Measurements from ENCODE around the gene ALDH1L1.

Gene ALDH1L1

DNA sequence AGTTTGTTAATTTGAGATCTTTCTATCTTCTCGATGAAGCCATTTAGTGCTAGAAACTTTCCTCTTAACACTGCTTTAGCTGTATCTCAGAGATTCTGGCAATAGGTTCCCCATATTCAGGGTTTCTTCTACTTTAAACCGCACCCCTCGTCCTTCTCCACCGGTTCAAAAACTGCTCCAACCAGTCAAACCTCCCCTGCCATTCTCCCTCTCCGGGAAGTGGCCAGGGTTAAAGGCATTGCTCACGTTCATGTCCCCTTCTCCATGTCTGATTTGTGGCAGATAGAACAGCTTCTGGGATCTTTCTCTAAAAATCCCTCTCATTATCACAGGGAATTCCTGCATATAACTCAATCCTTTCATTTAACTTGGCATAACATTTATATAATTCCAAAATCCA is 14.4 kb downstream of the ALDH1L1 start:
- TF ChIP-seq FOXM1 (IDR thresholded peaks at IDR 0.05; ENCODE audit: borderline replicate concordance) (no peak), SUZ12 (IDR thresholded peaks at IDR 0.05) (no peak), CTBP1 (IDR thresholded peaks at IDR 0.05; ENCODE audit: borderline replicate concordance) (no peak), FOXA1 (IDR thresholded peaks at IDR 0.05) (no peak), ZNF384 (IDR thresholded peaks at IDR 0.05) (no peak), TARDBP (IDR thresholded peaks at IDR 0.05) (no peak), FOXK2 (IDR thresholded peaks at IDR 0.05) (no peak), L3MBTL2 (conservative IDR thresholded peaks at IDR 0.05) (no peak), ELF4 (IDR thresholded peaks at IDR 0.05) (no peak), SP1 (IDR thresholded peaks at IDR 0.05) (no peak), ARNT (IDR thresholded peaks at IDR 0.05) (no peak), BHLHE40 (IDR thresholded peaks at IDR 0.05; ENCODE audit: borderline replicate concordance) (no peak), HDGF (IDR thresholded peaks at IDR 0.05; ENCODE audit: borderline replicate concordance) (no peak), NFRKB (IDR thresholded peaks at IDR 0.05) (no peak), LEF1 (IDR thresholded peaks at IDR 0.05; ENCODE audit: borderline replicate concordance) (no peak)
- TF ChIP-seq, protein P1, sequence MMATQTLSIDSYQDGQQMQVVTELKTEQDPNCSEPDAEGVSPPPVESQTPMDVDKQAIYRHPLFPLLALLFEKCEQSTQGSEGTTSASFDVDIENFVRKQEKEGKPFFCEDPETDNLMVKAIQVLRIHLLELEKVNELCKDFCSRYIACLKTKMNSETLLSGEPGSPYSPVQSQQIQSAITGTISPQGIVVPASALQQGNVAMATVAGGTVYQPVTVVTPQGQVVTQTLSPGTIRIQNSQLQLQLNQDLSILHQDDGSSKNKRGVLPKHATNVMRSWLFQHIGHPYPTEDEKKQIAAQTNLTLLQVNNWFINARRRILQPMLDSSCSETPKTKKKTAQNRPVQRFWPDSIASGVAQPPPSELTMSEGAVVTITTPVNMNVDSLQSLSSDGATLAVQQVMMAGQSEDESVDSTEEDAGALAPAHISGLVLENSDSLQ (IDR thresholded peaks at IDR 0.05) = no peak
- CTCF ChIA-PET = no interaction called here
- no peak for DNase-seq (ENCODE audit: extremely low spot score)
- POLR2A ChIA-PET = no interaction called here

DNA sequence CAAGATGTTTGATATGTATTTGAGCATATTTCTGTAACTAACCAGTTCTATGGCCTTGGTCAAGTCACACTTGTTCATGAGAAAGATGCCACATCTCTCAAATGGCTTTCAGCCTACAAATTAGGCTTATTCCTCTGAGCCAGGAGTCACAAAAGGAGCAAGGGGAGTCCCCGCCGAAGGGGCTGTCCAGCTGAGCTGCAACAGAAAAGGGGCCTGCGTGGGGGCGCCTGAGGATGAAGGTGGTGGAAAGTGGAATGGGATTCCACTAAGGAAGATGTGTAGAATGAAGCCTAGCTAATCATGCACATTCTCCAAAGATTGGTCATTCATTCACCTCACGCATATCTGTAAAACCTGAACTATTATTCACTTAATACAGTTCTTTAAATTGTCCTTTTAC is 19.1 kb downstream of the ALDH1L1 start:
- TF ChIP-seq ELF4 (IDR thresholded peaks at IDR 0.05) = no peak
- no peak for TF ChIP-seq TARDBP (IDR thresholded peaks at IDR 0.05)
- no peak for TF ChIP-seq BHLHE40 (IDR thresholded peaks at IDR 0.05; ENCODE audit: borderline replicate concordance)
- no peak for TF ChIP-seq SP1 (IDR thresholded peaks at IDR 0.05)
- no peak for TF ChIP-seq ZNF384 (IDR thresholded peaks at IDR 0.05)
- TF ChIP-seq CTBP1 (IDR thresholded peaks at IDR 0.05; ENCODE audit: borderline replicate concordance) = no peak
- TF ChIP-seq L3MBTL2 (conservative IDR thresholded peaks at IDR 0.05) = no peak
- TF ChIP-seq LEF1 (IDR thresholded peaks at IDR 0.05; ENCODE audit: borderline replicate concordance) = no peak
- POLR2A ChIA-PET = no interaction called here
- CTCF ChIA-PET = no interaction called here
- DNase-seq (ENCODE audit: extremely low spot score) = no peak

DNA sequence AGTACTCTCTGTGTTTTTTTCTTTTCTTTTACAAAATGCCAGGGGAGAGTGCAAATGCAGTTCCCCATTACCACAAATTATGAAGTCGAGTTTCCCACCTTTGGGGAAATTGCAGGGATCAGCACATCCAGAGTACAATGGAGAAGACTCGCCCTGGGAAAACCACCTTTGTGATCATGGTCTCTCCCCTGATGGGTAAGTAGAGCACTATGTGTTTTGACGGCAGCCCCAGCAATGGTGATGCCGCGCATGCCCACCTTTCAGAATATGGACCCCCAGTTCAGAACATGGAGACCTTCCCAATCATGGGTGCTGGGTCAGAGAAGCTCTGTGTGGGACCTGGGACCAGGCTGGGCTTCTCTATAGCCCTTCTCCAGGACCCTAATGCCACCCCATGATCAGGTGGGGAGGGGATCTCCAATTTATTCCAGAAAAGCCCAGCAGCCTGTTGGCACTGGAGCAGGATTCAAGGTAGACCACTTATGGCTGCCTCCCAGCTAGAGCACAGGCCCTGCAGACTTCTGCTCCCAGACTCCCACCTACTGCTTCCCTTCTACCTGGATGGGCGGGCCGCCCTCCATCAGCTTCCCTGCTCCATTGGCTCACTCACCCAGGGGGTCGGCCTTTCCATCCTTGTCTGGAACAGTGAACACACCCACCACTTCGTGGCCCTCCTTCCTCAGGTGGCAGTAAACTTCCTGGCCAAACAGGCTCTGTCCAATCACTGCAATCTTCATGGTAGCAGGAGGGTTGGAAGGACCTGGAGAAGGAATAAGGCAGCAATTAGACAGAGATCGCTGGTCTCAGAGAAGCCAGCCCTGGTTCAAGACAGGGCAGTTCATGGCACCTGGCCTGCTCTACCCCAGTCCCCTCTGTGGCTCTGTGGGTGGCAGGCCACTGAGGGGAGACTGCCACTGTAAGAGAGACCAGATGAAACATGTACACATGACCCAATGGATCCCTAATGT is 19.9 kb downstream of the ALDH1L1 start:
- no peak for DNase-seq (ENCODE audit: extremely low spot score)
- TF ChIP-seq NFRKB (IDR thresholded peaks at IDR 0.05) (no peak), TARDBP (IDR thresholded peaks at IDR 0.05) (no peak), ARNT (IDR thresholded peaks at IDR 0.05) (no peak), CTBP1 (IDR thresholded peaks at IDR 0.05; ENCODE audit: borderline replicate concordance) (no peak), HDGF (IDR thresholded peaks at IDR 0.05; ENCODE audit: borderline replicate concordance) (no peak), BHLHE40 (IDR thresholded peaks at IDR 0.05; ENCODE audit: borderline replicate concordance) (no peak), L3MBTL2 (conservative IDR thresholded peaks at IDR 0.05) (no peak), LEF1 (IDR thresholded peaks at IDR 0.05; ENCODE audit: borderline replicate concordance) (no peak), SUZ12 (IDR thresholded peaks at IDR 0.05) (no peak)
- TF ChIP-seq, protein P1 (IDR thresholded peaks at IDR 0.05) = no peak
- ChIA-PET CTCF (no interaction called here), POLR2A (no interaction called here)

DNA sequence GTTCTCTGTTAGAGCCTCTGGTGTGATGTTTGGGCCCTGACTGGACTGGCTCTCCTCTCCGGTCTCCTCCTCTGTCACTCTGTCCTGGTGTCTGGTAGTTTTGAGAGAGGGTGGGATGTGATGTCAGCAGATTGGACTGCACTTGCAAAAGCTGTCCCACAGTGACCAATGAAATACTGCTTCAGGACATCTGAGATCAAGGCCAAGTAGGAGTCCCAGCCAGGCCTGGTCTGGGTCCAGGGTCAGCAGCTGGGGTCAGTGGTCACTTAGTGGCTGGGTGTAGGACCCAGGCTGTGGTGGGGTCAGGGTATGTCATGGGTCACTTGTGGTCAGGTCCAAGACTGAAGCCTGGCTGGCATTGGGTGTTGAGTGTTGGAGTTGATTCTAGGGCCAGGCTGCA is 20.9 kb downstream of the ALDH1L1 start:
- CTCF ChIA-PET = no interaction called here

DNA sequence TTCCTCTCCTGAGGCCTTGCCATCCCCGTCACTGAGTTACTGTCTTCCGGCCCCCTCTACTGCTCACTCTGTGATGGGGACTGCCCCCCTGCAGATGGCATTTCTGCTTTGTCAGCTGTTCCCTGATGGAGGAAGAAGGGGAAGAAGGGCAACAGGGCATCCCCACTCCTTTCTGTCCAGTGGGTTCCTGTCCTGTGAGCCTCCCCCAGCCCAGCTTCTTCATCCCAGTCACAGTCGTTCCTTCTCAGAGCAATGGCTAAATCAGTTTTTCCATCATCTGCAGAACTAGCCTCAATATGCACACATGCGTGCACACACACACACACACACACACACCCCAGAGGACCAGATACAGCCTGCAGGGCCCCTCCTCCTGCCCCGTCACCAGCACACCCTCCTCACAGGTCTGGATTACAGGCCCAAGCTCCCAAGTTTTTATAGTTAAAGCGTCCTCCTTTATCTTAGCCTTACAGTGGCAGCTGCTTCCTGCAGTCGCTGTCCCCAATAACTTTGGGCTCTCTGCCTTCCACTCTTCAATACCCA is 21.4 kb downstream of the ALDH1L1 start:
- no peak for TF ChIP-seq HDGF (IDR thresholded peaks at IDR 0.05; ENCODE audit: borderline replicate concordance)
- no peak for TF ChIP-seq ELF4 (IDR thresholded peaks at IDR 0.05)
- TF ChIP-seq ARNT (IDR thresholded peaks at IDR 0.05) = no peak
- no peak for TF ChIP-seq SP1 (IDR thresholded peaks at IDR 0.05)
- TF ChIP-seq NFRKB (IDR thresholded peaks at IDR 0.05) = no peak
- no peak for TF ChIP-seq LEF1 (IDR thresholded peaks at IDR 0.05; ENCODE audit: borderline replicate concordance)
- TF ChIP-seq FOXA1 (IDR thresholded peaks at IDR 0.05) = no peak
- no peak for TF ChIP-seq ZNF384 (IDR thresholded peaks at IDR 0.05)
- TF ChIP-seq SUZ12 (IDR thresholded peaks at IDR 0.05) = no peak
- no peak for TF ChIP-seq FOXM1 (IDR thresholded peaks at IDR 0.05; ENCODE audit: borderline replicate concordance)
- no peak for TF ChIP-seq FOXK2 (IDR thresholded peaks at IDR 0.05)
- TF ChIP-seq, protein P1 (IDR thresholded peaks at IDR 0.05) = no peak
- no peak for TF ChIP-seq BHLHE40 (IDR thresholded peaks at IDR 0.05; ENCODE audit: borderline replicate concordance)
- ChIA-PET CTCF (no interaction called here), POLR2A (no interaction called here)
- DNase-seq (ENCODE audit: extremely low spot score) = no peak

More for the DNA sequence above, 20.9 kb downstream of the ALDH1L1 start:
- DNase-seq (ENCODE audit: extremely low spot score) = no peak
- POLR2A ChIA-PET = no interaction called here
- TF ChIP-seq ZNF384 (IDR thresholded peaks at IDR 0.05) = no peak
- TF ChIP-seq LEF1 (IDR thresholded peaks at IDR 0.05; ENCODE audit: borderline replicate concordance) = no peak
- TF ChIP-seq ELF4 (IDR thresholded peaks at IDR 0.05) = no peak
- TF ChIP-seq ARNT (IDR thresholded peaks at IDR 0.05) = no peak

Data from HEK293T (cell line).